ENCODE measurements around the gene AMACR. TPM values are rescaled to one million over a fixed set of nuclear protein-coding genes. Genes with fewer than 3 reads are reported as not detected.
"Not testable (repeated sequence)": the region's sequence is repeated elsewhere in the genome, so short reads cannot be mapped to it uniquely, and the experiment has no call there.

Gene AMACR
- total RNA-seq, 2 experiments from 2014 or later = 9.7 to 10.5 TPM

DNA sequence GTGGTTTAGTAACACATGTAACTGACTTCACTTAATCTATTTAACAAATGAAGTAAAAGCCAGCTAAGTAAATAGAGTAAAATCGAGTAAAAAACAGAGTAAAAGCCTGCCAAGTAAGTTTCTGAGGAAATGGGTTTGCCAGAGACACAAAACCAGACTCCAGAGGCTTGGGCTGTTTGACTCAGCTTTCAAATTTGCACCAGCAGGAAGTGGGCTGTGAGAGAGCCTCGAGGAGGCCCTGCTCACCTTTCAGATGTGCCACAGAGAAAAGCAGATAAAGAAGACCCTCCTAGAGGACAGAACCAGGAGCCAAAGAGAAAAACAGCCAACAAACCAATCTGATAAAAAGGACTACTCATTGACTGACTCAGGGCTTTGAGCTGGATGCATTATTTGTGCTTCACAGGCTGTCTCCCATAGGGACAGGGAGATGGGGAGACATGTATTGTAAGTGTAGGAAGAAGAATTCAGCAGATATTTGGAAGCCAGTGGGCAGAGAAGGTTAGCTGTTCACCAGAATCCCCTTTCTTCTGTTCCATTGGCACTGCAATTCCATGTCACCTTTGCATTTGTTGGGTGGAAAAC lies 14.4 kb upstream of the AMACR start:
- peaks cover 20% of the 10 kb centered on the region for H3K4me1 Mint-ChIP-seq
- no peak overlapping the region for H3K4me3 Mint-ChIP-seq
- H3K27ac Mint-ChIP-seq = peak overlapping the region; percentile 81
- no peaks in the 10 kb centered on the region for H3K9me3 Mint-ChIP-seq
- H3K27me3 Mint-ChIP-seq = no peaks in the 10 kb centered on the region
- H3K36me3 Mint-ChIP-seq = peaks cover 15% of the 10 kb centered on the region
- DNase-seq = peak; percentile 43

DNA sequence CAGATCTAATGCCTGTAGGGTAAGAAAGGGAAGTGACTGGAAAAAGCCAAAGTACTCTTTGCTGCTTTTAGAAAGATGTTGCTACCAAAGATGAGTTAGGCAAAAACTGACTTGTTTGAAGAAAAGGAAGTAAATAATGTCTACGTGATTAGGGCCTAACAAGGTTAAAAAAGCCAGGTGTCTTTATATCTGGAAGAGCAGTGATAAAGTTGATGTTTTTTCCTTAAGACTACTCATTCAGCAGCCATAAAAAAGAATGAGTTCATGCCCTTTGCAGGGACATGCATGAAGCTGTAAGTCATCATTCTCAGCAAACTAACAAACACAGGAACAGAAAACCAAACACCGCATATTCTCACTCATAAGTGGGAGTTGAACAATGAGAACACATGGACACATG lies 13.5 kb upstream of the AMACR start:
- no peak overlapping the region for H3K4me3 Mint-ChIP-seq
- peaks cover 20% of the 10 kb centered on the region for H3K4me1 Mint-ChIP-seq
- H3K27me3 Mint-ChIP-seq = no peaks in the 10 kb centered on the region
- H3K9me3 Mint-ChIP-seq = no peaks in the 10 kb centered on the region
- peak overlapping the region; percentile 81 for H3K27ac Mint-ChIP-seq
- H3K36me3 Mint-ChIP-seq = peaks cover 15% of the 10 kb centered on the region
- no peak for DNase-seq

DNA sequence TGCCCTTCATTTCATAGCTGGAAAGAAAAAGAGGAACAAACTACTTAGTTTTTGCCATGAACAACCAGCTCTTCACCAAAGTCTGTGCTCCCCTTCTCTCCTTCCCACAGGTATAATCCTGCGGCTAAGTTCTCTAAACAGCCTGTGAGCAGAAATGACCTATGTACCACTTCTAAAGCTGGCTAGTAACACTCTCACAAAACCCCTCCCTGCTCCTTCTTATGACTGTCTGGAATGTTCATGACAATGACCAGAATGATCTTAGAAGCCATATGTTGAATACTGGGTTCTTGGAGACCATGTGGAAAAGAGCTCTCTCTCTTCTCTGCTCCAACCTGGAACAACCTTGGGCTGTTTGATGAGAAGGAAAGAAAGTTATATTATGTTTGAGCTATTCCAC lies 12.9 kb upstream of the AMACR start:
- no peaks in the 10 kb centered on the region for H3K9me3 Mint-ChIP-seq
- no peak overlapping the region for H3K4me3 Mint-ChIP-seq
- peaks cover 17% of the 10 kb centered on the region for H3K36me3 Mint-ChIP-seq
- H3K27ac Mint-ChIP-seq = no peak overlapping the region
- DNase-seq = no peak
- no peaks in the 10 kb centered on the region for H3K27me3 Mint-ChIP-seq
- peaks cover 21% of the 10 kb centered on the region for H3K4me1 Mint-ChIP-seq

DNA sequence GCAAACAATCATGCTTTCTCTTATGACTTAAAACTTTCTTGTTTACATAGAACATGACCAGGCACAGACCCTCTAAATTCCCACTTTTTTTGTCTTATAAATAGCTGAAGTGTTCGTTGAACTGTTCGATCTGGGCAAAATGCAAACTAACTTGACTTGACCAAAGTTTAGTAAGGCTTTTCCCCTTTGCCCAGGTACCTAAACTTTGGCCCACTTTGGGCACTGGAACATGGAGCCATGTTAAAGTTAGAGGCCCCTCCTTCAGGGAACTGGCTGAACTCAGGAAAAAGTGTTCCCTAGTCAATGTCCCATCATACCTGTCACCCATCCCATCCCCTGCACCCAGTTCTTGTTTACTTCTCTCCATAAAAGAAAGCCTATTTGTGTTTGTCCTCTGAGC lies 9.4 kb upstream of the AMACR start:
- no peak overlapping the region for H3K4me3 Mint-ChIP-seq
- no peak for DNase-seq
- peaks cover 14% of the 10 kb centered on the region for H3K36me3 Mint-ChIP-seq
- no peak overlapping the region for H3K27ac Mint-ChIP-seq
- peaks cover 24% of the 10 kb centered on the region for H3K4me1 Mint-ChIP-seq
- no peaks in the 10 kb centered on the region for H3K27me3 Mint-ChIP-seq
- H3K9me3 Mint-ChIP-seq = peaks cover 3% of the 10 kb centered on the region

DNA sequence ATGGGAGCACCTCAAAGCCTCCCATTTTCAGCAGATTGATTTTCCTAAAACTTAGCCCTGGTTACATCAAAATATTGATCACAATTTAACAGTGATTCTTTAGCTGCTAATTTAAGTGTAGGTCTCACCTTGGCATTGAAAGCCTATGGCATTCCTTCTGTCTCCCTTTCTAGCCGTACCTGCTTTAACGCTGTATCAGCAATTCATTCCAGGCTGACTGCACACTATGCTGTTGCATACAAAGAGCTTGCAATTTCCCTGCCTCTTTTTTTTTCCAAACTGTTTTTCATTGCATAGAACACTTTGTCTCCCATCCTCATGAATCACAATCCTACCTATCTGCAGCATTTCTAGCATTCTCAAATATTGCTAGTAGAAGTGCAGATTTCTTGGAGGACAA lies 8.9 kb upstream of the AMACR start:
- Mint-ChIP-seq H3K4me1 (peaks cover 19% of the 10 kb centered on the region), H3K36me3 (peaks cover 13% of the 10 kb centered on the region), H3K9me3 (peaks cover 3% of the 10 kb centered on the region), H3K27ac (no peak overlapping the region), H3K27me3 (no peaks in the 10 kb centered on the region), H3K4me3 (no peak overlapping the region)
- DNase-seq = no peak

DNA sequence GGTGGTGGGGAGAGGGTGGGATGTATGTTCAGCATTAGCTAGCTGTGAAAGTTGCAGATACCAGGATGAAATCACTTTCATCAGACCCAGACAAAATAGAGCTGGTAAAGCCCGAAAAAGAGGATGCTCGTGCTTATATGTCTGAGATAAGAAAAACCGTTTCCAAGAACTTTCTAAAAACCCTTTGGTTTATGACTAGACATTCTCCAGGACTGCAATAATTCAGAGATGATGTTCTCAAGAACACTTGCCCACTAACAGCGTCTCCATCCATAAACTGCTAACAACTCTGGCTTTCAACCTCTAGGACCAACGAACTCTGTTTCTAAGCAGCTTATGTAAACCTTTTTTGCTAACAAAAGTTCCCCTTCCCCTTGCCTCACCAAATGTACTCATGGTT lies 8.4 kb upstream of the AMACR start:
- H3K9me3 Mint-ChIP-seq = peaks cover 3% of the 10 kb centered on the region
- H3K27me3 Mint-ChIP-seq = no peaks in the 10 kb centered on the region
- no peak overlapping the region for H3K27ac Mint-ChIP-seq
- H3K4me1 Mint-ChIP-seq = peaks cover 14% of the 10 kb centered on the region
- no peak for DNase-seq
- H3K4me3 Mint-ChIP-seq = no peak overlapping the region
- peaks cover 10% of the 10 kb centered on the region for H3K36me3 Mint-ChIP-seq

DNA sequence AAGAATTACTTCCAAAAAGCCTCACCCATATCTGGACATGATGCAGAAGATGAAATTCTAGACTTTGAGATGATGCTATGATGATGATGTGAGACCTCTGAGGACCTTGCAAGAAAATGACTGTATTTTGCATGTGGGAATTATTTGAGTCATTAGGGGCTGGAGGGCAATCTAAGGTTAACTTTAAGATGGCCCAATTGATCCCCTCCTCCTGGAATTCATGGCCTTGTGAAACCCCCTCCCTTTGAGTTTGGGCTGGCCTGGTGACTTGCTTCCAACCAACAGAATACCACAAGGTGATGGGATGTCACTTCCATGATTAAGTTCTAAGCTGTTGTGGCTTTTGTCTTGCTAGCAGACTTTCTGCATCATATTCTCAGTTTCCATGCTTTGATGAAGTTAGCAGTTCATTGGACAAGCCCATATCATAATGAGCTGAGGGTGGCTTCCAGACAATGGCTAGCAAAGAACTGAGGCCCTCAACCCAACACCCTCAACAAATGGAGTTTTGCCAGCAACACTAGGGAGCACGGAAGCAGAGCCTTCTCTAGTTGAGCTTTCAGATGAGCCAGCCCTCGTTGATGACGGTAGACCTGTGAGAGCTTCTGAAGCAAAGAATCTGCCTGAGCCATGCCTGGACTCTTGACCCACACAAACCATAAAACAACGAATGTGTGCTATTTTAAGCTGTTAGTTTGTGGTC lies 7.4 kb upstream of the AMACR start:
- peaks cover 3% of the 10 kb centered on the region for H3K36me3 Mint-ChIP-seq
- peak; percentile 27 for DNase-seq
- H3K9me3 Mint-ChIP-seq = peaks cover 3% of the 10 kb centered on the region
- H3K27me3 Mint-ChIP-seq = no peaks in the 10 kb centered on the region
- no peak overlapping the region for H3K4me3 Mint-ChIP-seq
- peaks cover 12% of the 10 kb centered on the region for H3K4me1 Mint-ChIP-seq
- no peak overlapping the region for H3K27ac Mint-ChIP-seq

DNA sequence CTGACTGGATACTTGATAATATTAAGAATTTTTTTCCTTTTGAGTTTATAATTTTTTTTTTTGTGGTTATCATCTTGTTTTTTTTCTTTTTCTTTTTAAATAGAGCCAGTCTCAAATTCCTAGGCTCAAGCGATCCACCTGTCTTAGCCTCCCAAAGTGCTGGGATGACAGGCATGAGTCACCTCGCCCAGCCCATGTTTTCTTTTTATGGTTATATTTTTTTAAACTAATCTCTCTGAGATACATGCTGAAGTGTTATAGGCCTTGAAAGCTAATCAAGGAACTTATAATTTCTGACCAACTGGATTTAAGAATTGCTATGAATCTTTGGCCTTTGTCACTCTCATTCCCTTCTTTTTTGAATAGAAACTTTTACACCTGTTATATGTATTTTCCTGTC lies 6.8 kb upstream of the AMACR start:
- Mint-ChIP-seq H3K9me3 (peaks cover 3% of the 10 kb centered on the region), H3K4me1 (peaks cover 12% of the 10 kb centered on the region), H3K27ac (no peak overlapping the region), H3K36me3 (peaks cover 3% of the 10 kb centered on the region), H3K4me3 (no peak overlapping the region), H3K27me3 (no peaks in the 10 kb centered on the region)
- DNase-seq = no peak

DNA sequence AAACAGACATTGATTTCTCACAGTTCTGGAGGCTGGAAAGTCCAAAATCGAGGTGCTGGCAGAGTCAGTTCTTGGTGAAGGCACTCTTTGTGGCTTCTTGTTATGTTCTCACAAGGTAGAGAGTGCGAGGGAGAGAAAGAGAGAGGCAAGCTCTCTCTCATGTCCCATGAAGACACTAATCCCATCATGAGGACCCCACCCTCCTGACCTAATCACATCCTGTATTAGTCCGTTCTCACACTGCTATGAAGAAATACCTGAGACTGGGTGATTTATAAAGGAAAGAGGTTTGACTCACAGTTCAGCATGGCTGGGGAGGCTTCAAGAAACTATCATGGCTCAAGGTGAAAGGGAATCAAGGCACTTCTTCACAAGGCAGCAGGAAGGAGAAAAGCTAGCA lies 5.7 kb upstream of the AMACR start:
- peaks cover 20% of the 10 kb centered on the region for H3K4me1 Mint-ChIP-seq
- peaks cover 3% of the 10 kb centered on the region for H3K36me3 Mint-ChIP-seq
- no peak overlapping the region for H3K4me3 Mint-ChIP-seq
- peaks cover 3% of the 10 kb centered on the region for H3K9me3 Mint-ChIP-seq
- DNase-seq = no peak
- H3K27me3 Mint-ChIP-seq = no peaks in the 10 kb centered on the region
- no peak overlapping the region for H3K27ac Mint-ChIP-seq

DNA sequence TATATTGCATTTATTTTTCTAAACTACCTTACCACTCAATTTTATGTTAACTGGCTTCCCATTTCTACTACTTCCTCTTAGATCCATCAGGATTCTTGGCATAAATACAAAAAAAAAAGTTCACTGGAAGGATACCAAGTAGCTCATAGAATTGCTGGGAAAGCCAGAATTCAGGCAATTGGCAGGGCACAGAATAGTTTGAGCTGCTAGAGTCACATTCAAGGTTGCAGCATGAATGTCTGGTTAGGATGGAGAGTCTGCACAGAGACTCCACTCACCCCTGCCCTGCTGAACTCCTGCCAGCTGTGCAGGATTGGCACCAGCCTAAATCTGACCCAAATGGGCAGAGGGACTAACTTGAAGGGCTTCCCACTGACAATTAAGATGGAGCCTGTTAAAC lies 4.9 kb upstream of the AMACR start:
- H3K27me3 Mint-ChIP-seq = no peaks in the 10 kb centered on the region
- DNase-seq = no peak
- H3K27ac Mint-ChIP-seq = no peak overlapping the region
- peaks cover 3% of the 10 kb centered on the region for H3K36me3 Mint-ChIP-seq
- H3K9me3 Mint-ChIP-seq = peaks cover 3% of the 10 kb centered on the region
- peaks cover 22% of the 10 kb centered on the region for H3K4me1 Mint-ChIP-seq
- H3K4me3 Mint-ChIP-seq = no peak overlapping the region

DNA sequence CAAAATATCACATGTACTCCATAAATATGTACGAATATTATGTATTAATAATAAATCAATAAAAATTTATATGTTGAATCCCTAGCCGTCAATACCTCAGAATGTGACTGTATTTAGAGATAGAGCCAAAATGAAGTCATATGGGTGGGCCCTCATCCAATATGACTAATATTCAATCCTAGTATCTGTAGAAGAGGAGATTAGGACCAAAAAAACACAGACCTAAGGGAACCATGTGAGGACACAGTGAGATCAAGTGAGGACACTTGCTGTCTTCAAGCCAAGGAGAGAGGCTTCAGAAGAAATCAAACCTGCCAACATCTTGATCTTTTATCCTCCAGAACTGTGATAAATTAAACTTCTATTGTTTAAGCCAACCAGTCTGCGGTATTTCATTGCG lies 3.7 kb upstream of the AMACR start:
- DNase-seq = no peak
- peaks cover 3% of the 10 kb centered on the region for H3K36me3 Mint-ChIP-seq
- H3K27me3 Mint-ChIP-seq = no peaks in the 10 kb centered on the region
- peaks cover 29% of the 10 kb centered on the region for H3K4me1 Mint-ChIP-seq
- H3K4me3 Mint-ChIP-seq = no peak overlapping the region
- peaks cover 3% of the 10 kb centered on the region for H3K9me3 Mint-ChIP-seq
- no peak overlapping the region for H3K27ac Mint-ChIP-seq

DNA sequence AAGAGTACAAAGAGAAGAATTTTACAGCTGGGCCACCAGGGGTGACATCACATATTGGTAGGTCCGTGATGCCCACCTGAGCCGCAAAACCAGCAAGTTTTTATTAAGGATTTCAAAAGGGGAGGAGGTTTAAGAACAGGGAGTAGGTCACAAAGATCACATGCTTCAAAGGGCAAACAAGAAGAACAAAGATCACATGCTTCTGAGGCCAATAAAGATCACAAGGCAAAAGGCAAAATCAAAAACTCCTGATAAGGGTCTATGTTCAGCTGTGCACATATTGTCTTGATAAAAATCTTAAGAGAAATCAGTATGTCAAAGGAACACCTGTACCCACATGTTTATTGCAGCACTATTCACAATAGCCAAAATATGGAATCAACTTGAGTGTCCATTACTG lies 2.3 kb upstream of the AMACR start:
- not testable (repeated sequence) for H3K27me3 Mint-ChIP-seq, H3K36me3 Mint-ChIP-seq, H3K9me3 Mint-ChIP-seq, H3K27ac Mint-ChIP-seq, H3K4me3 Mint-ChIP-seq, DNase-seq
- H3K4me1 Mint-ChIP-seq = peaks cover 32% of the 10 kb centered on the region

DNA sequence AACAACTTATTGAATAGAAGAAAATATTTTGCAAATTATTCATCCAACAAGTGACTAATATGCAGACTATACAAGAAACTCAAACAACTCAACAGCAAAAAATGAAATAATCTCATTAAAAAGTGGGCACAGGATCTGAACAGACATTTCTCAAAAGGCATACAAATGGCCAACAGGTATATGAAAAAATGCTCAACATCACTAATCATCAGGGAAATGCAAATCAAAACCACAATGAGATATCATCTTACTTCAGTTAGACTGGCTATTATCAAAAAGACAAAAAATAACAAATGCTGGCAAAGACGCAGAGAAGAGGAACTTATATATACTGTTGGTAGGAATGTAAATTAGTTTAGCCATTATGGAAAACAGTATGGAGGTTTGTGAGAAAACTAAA lies 1.8 kb upstream of the AMACR start:
- DNase-seq = no peak
- Mint-ChIP-seq H3K4me1 (peaks cover 29% of the 10 kb centered on the region), H3K36me3 (no peaks in the 10 kb centered on the region), H3K27me3 (no peaks in the 10 kb centered on the region), H3K4me3 (no peak overlapping the region), H3K27ac (no peak overlapping the region), H3K9me3 (peaks cover 3% of the 10 kb centered on the region)

DNA sequence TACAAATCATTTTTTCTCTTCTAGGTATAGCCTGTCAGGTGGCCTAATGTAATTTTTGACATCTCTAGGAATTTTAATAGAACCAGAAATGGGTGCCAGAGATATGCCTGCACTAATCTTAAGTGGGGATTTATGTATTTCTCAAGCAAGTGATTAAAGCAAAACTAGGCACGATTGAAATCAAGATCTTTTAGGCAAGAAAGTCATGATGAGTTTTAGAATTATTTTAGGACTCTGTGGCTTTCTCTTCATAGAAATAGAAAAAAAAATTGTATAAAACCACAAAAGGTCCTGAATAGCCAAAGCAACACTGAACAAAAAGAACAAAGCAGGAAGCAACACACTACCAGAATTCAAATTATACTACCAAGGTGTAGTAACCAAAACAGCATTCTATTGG lies 952 bp upstream of the AMACR start:
- no peaks in the 10 kb centered on the region for H3K27me3 Mint-ChIP-seq
- DNase-seq = no peak
- H3K36me3 Mint-ChIP-seq = no peaks in the 10 kb centered on the region
- peaks cover 2% of the 10 kb centered on the region for H3K9me3 Mint-ChIP-seq
- H3K4me1 Mint-ChIP-seq = peaks cover 31% of the 10 kb centered on the region
- peak overlapping the region; percentile 90 for H3K4me3 Mint-ChIP-seq
- H3K27ac Mint-ChIP-seq = peak overlapping the region; percentile 90

DNA sequence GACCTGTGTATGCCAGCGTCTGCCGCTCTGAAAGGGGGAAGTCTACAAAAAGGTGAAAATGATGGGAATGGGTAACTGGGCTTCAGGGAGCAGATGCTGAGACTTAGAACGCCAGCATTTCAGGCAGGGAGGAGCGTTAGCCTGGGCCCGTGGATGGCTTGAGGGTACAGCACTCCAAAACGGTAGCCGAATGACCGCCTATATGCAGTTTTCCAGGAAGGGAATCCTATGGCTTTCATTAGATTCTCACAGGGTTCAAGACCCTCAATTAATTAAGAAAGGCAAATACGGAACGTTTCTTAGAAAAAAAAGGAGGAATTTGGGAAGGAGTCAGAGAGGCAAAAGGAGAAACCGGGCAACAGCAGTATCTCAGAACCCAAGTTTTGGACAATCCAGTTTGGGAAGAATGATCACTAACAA lies 639 bp downstream of the AMACR start:
- H3K36me3 Mint-ChIP-seq = no peaks in the 10 kb centered on the region

DNA sequence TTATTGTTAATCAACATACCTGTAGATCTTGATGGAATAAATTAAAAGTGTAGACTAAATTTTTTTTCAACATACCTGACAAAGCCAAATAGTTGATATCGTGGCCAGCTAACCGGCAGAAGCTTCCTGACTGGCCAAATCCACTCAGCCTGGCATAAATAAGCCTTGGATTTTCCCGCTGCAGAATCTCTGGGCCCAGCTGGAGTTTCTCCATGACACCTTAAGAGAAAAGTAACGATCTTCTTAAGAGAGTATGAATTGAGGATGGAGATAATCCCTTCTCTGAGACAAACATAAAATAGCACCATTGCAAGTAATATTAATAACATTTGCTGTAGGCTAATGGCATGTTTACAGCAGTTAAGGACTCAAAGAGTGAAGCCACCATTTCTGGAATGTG lies 2.2 kb downstream of the AMACR start:
- H3K9me3 Mint-ChIP-seq = no peaks in the 10 kb centered on the region
- H3K27me3 Mint-ChIP-seq = no peaks in the 10 kb centered on the region
- no peak overlapping the region for H3K4me3 Mint-ChIP-seq
- no peaks in the 10 kb centered on the region for H3K36me3 Mint-ChIP-seq
- no peak overlapping the region for H3K27ac Mint-ChIP-seq
- no peak for DNase-seq
- H3K4me1 Mint-ChIP-seq = peaks cover 30% of the 10 kb centered on the region

More for the DNA sequence above, 639 bp downstream of the AMACR start:
- no peak for DNase-seq
- Mint-ChIP-seq H3K4me1 (peaks cover 30% of the 10 kb centered on the region), H3K27me3 (no peaks in the 10 kb centered on the region), H3K27ac (peak overlapping the region; percentile 88), H3K4me3 (peak overlapping the region; percentile 90), H3K9me3 (no peaks in the 10 kb centered on the region)
